GM21737 (cell line): ENCODE results near the gene DUSP11.
"Not testable (repeated sequence)": the region's sequence is repeated elsewhere in the genome, so short reads cannot be mapped to it uniquely, and the experiment has no call there.

Experiments used
- ATAC-seq: cut with Tn5 transposase; IDR thresholded peaks from one replicate; pipeline ENCODE4 v1.9.1; 2021; ENCODE audit warnings: mild to moderate bottlenecking, moderate library complexity; ENCODE audit not compliant: unreplicated experiment

DUSP11 gene

GRCh38 chr2:73776381-73776780 lies 3.5 kb downstream of the DUSP11 start:
- no peak for ATAC-seq

- ATAC-seq: no peak
Observed at GRCh38 chr2:73772819-73773218, 7.1 kb downstream of the DUSP11 start.

GRCh38 chr2:73770725-73771124 lies 9.2 kb downstream of the DUSP11 start:
- ATAC-seq: no peak

DNA sequence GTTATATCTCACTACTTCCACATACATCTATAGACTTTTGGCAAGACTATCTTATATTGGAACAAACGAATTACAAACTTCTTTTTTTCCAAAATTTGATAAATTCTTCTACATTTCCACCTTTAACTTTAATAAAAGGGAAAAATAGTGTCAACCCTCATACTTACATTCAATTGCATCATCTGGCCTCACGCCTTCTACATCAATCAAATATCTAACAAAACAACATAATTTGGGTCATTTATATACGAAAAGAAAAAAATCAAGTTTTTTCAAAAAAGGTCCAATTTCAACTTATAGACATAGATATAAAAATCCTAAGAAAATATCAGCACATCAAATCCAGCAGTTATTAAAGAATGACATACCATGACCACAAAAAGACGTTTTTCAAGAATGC lies 12.9 kb downstream of the DUSP11 start:
- no peak for ATAC-seq

- no peak for ATAC-seq
Observed at GRCh38 chr2:73766349-73766748, 13.6 kb downstream of the DUSP11 start.

GRCh38 chr2:73764945-73765344 lies 15.0 kb downstream of the DUSP11 start:
- ATAC-seq: no peak

DNA sequence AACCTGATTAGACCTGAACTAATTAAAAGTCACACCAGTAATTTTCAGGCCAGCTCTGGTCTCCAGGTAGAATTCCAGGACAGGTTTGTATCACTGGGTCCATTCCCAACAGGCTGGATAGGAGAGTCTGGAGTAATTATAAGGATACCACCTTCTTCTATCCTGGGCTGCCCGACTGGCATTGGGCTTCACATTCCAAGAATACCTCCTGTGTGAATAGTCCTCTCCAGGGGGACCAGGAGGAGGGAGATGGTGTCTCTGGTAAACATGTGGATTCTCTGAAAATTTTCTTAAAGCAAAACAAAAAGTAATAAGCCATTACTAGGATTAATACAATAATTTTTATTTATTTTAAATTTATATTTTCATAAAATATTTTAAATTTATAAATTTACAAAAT lies 17.3 kb downstream of the DUSP11 start:
- no peak for ATAC-seq

GRCh38 chr2:73759904-73760303 lies 20.0 kb downstream of the DUSP11 start:
- no peak for ATAC-seq

- no peak for ATAC-seq
Observed at GRCh38 chr2:73759285-73759764, 20.6 kb downstream of the DUSP11 start.

- ATAC-seq: not testable (repeated sequence)
Observed at GRCh38 chr2:73754332-73754731, 25.6 kb downstream of the DUSP11 start.

DNA sequence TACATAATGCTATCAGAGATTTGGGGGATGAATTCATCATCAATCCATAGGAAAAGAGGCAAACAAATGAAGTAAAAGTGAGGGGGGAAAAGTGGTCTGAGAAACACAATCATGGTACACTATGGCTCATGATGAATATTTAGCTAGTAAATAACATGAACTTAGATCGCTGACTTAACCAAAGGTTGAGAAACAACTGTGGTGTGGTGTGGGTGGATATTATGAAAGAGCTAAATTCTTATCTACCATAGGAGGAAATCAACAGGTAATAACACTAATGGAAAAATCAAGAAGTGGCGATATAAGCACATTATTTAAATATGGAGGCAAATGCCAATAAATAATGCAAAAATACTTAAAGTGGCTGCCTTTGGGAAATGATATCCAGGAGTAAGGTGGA lies 30.6 kb downstream of the DUSP11 start:
- no peak for ATAC-seq

DNA sequence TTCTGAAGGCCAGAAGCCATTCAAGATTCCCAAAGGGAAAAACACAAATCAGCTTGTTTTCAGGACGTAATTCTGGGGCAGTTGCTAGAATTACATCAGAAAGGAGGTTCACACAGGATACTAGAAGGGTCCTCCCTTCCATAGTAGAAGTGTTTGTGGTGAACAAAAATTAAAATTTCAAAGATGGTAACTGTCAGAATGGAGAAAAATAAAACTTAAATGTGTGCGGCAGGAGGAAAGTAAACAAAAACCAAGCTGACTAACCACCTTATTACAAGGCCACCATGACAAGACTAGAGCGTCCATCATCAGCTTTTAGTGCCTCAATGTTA lies 33.1 kb downstream of the DUSP11 start:
- ATAC-seq: no peak

DNA sequence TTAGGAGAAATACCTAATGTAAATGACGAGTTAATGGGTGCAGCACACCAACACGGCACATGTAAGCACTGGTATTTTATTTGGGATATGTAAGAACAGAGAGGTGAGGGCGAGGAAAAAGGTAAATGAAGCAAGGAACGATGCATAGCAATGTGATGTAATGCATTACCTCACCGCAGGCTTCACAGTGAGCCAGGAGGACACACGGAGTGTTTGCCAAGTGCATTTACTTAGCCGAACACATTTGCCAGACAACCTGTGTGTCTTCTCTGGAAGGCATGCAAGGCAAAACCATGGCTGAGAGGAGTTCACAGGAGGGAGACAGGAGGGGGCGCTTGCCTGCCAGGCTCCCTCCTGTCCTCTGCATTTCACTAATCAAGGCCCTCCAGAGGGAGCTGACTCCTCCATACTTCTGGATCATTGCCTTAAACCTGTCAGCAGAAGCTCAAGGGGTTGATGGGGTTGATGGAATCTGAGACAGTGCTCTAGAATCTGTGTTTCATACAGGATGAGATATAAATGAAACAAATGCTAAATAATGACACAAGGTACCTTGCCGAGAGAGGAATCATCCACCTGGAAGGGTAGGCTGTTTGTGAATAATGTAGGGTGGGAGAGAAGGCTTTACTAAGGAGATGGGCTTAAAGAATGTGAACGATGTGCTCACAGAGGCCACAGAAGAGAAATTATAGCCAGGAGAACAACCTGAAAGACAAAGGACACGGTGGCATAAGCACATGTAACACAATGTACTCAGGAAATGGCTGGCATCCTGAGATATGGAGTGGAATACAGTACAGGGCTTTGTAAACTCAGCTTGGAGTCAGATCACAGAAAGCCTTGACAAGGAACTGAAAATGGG lies 33.7 kb downstream of the DUSP11 start:
- ATAC-seq: no peak

GRCh38 chr2:73740767-73741166 lies 39.1 kb downstream of the DUSP11 start:
- no peak for ATAC-seq

- ATAC-seq: no peak
Observed at GRCh38 chr2:73739101-73739500, 40.8 kb downstream of the DUSP11 start.

- peak; percentile 96 for ATAC-seq
Observed at GRCh38 chr2:73736855-73737779, 42.8 kb downstream of the DUSP11 start, which contains the start of gene TPRKB. TSS of gene TPRKB (minus strand) at chr2:73737345. CDS start at chr2:73734569, 2,776 bp downstream.

DNA sequence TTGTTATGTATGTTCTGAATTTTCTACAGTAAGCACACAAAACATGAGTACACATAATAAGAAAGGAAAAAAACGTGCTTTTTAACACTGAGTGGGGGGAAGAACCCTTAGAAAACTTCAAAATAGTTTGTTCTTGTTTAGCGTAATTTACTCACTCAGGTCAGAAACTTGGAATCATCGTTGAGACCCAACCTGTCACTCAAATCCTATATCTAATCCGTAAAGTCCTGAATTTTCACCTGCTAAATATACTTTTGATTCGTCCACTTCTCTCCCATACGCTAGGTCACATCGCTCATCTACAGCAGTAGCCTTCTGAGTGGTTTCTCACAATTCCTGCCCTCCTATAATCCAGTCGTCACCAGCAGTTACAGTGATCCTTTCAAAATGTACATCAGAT lies 43.5 kb downstream of the DUSP11 start:
- ATAC-seq: no peak

DNA sequence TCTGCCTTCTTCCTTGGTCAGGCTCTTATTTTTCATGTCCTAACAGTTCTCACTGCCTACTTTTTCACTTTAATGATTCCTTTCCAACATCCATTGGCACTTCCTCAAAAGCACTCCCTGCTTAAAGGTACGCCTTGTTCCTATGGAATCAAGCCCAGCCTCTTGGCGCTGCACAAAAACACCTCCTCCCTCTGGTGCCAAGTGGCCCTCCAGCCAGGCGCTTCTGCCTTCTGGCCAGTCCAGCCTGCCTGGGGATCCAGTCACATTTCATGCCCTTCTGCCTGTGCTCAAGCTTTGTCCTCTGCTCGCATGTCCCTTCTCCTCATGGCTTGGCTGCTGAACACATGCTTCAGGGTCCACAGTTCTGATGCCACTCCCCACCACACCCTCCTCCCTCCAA lies 49.1 kb downstream of the DUSP11 start:
- no peak for ATAC-seq

DNA sequence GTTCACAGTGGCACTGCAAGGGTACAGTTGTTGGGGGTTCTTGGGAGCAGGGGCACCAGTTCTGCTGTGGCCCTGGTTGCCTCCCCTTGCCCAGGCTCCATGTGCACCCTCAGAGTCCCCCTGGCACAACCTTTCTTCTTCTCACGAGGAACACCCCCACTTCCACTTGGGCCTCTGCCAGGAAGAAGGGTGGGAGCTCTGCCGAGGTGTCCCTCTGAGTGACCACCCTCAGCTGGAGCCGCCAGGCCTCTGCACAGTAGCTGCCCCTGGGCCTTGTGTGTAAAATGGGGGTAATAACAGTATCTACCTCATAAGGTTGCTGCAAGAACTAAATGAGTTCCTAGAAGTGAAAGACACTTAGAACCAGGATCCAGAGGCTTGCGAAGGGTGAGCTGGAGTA lies 51.2 kb downstream of the DUSP11 start:
- no peak for ATAC-seq

DNA sequence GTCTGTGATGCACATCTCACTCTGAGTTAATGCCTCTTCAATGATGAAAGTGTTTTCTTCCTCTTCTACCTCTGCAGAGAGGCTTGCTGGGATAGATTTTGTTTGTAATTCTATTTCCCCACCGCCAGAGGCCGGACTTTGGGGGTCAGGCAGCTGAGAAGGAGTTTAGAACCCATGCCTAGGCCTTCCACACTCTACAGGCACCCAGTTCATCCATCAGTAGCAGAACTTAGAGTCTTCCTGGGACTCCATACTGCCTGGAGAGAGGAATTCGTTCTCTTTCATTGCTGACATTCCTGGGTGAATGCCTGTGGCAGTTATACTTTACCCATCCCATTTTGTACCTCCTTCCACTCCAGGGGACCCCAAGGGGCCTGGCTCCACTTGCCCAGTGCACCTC lies 51.9 kb downstream of the DUSP11 start:
- no peak for ATAC-seq

DNA sequence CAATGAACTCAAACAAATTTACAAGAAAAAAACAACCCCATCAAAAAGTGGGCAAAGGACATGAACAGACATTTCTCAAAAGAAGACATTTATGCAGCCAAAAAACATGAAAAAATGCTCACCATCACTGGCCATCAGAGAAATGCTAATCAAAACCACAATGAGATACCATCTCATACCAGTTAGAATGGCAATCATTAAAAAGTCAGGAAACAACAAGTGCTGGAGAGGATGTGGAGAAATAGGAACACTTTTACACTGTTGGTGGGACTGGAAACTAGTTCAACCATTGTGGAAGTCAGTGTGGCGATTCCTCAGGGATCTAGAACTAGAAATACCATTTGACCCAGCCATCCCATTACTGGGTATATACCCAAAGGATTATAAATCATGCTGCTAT lies 53.2 kb downstream of the DUSP11 start:
- not testable (repeated sequence) for ATAC-seq
